HCT116 (cell line): ENCODE data around the gene ATG12. TPM values are rescaled to one million over a fixed set of nuclear protein-coding genes. Genes with fewer than 3 reads are reported as not detected.

Experiments
- ATAC-seq: fragments of 200-7000 bp; cut with Tn5 transposase; 2 replicates; pipeline ENCODE4 v1.9.1; 2020; ENCODE audit warnings: mild to moderate bottlenecking, moderate library complexity
- BruUV-seq: library from RNA; stranded (reverse); fragments of 400-500 nt; replicated peaks from 2 replicates; lab custom pipeline; 2021; lab: Mats Ljungman, UMichigan
- CTCF ChIA-PET: fragments of 300-600 bp; sonication (Branson Sonifier 250); formaldehyde crosslinking; loops from one replicate; lab custom pipeline; 2021; ENCODE audit warnings: antibody characterized with exemption; lab: Charles Lee
- POLR2A ChIA-PET: fragments of 300-600, 350-600 bp; sonication (Branson Sonifier 250); formaldehyde crosslinking; loops from one replicate; lab custom pipeline; 2021; ENCODE audit warnings: antibody characterized with exemption; lab: Charles Lee
- RAD21 ChIA-PET, 2 experiments: fragments of 300-600 bp; sonication (Branson Sonifier 250); formaldehyde crosslinking; loops; one replicate each; lab custom pipeline; 2023; ENCODE audit warnings: low total read pairs in 2 of 2; ENCODE audit not compliant: uncharacterized antibody in 2 of 2, unreplicated experiment in 2 of 2, low non-redundant PET in 1 of 2; lab: Charles Lee
- DNase-seq: peaks from one replicate; pipeline ENCODE4 v3.0.0-alpha.2; 2010; ENCODE audit warnings: low read depth, low spot score
- H2AFZ ChIP-seq: fragments of 200-600 bp; shearing (Covaris generic), sonication (generic); 2 replicates; pipeline ENCODE4 v1.6.1; 2017; ENCODE audit warnings: low read depth, mixed run types, mixed read lengths, antibody characterized with exemption, low read length; ENCODE audit not compliant: poor library complexity, severe bottlenecking
- H3K27ac ChIP-seq: 2 replicates; pipeline ENCODE4 v1.5.1; 2012; ENCODE audit warnings: low read depth, low read length
- H3K27me3 ChIP-seq: fragments of 200-600 bp; sonication (generic); 2 replicates; pipeline ENCODE4 v1.6.1; 2016; ENCODE audit warnings: mixed run types, low read length, mixed read lengths; ENCODE audit not compliant: insufficient read depth
- H3K36me3 ChIP-seq, 2 experiments: fragments of 200-500 bp in 1 of 2; fragments of 200-600 bp in 1 of 2; sonication (Bioruptor generic) in 1 of 2; sonication (generic) in 1 of 2; 2 replicates each; pipeline versions ENCODE4 v1.5.1 to v1.6.1; 2014 to 2016; ENCODE audit warnings: low read length in 2 of 2, inconsistent platforms in 1 of 2, mixed read lengths in 1 of 2, mixed run types in 1 of 2; ENCODE audit not compliant: insufficient read depth in 2 of 2, control insufficient read depth in 1 of 2
- H3K4me1 ChIP-seq, 2 experiments: fragments of 200-600 bp in 1 of 2; sonication (generic) in 1 of 2; 2 replicates each; pipeline versions ENCODE4 v1.5.1 to v1.6.1; 2012 to 2017; ENCODE audit warnings: low read length in 2 of 2, inconsistent platforms in 1 of 2, mild to moderate bottlenecking in 1 of 2, mixed read lengths in 1 of 2, mixed run types in 1 of 2, moderate library complexity in 1 of 2; ENCODE audit not compliant: insufficient read depth in 2 of 2, control insufficient read depth in 1 of 2
- H3K4me2 ChIP-seq: fragments of 200-600 bp; sonication (generic); 2 replicates; pipeline ENCODE4 v1.6.1; 2017; ENCODE audit warnings: mixed run types, low read length, mixed read lengths
- H3K4me3 ChIP-seq, 2 experiments: fragments of 200-600 bp in 1 of 2; sonication (generic) in 1 of 2; replicated peaks in 1 of 2; 2 replicates each; pipeline ENCODE4 v1.5.1; 2011 to 2016; ENCODE audit warnings: low read length in 2 of 2, control low read depth in 1 of 2, low read depth in 1 of 2, mild to moderate bottlenecking in 1 of 2, mixed read lengths in 1 of 2, mixed run types in 1 of 2
- H3K79me2 ChIP-seq: fragments of 200-600 bp; sonication (generic); 2 replicates; pipeline ENCODE4 v1.6.1; 2017; ENCODE audit warnings: mild to moderate bottlenecking, mixed run types, low read length, moderate library complexity, mixed read lengths; ENCODE audit not compliant: insufficient read depth
- H3K9ac ChIP-seq: fragments of 200-600 bp; sonication (generic); 2 replicates; pipeline ENCODE4 v1.6.1; 2016; ENCODE audit warnings: low read length, mixed read lengths
- H3K9me2 ChIP-seq: fragments of 200-600 bp; sonication (generic), shearing (Covaris generic); 2 replicates; pipeline ENCODE4 v1.6.1; 2017; ENCODE audit warnings: mixed run types, mild to moderate bottlenecking, moderate library complexity; ENCODE audit not compliant: insufficient read depth
- H3K9me3 ChIP-seq, 2 experiments: fragments of 200-500 bp in 1 of 2; fragments of 200-600 bp in 1 of 2; sonication (Bioruptor generic) in 1 of 2; sonication (generic) in 1 of 2; 2 replicates each; pipeline ENCODE4 v1.6.1; 2014 to 2017; ENCODE audit warnings: low read length in 2 of 2, mixed read lengths in 2 of 2, inconsistent platforms in 1 of 2, low read depth in 1 of 2, mild to moderate bottlenecking in 1 of 2, mixed run types in 1 of 2, moderate library complexity in 1 of 2; ENCODE audit not compliant: control insufficient read depth in 1 of 2, insufficient read depth in 1 of 2
- H4K20me1 ChIP-seq: fragments of 200-600 bp; sonication (generic), shearing (Covaris generic); 2 replicates; pipeline ENCODE4 v1.6.1; 2017; ENCODE audit warnings: mixed run types, mild to moderate bottlenecking, moderate library complexity; ENCODE audit not compliant: insufficient read depth
- CEBPB ChIP-seq: IDR thresholded peaks from 2 replicates; pipeline ENCODE4 v1.6.1; 2012; ENCODE audit warnings: low read depth
- EGR1 ChIP-seq: IDR thresholded peaks from 2 replicates; pipeline ENCODE4 v1.6.1; 2012; ENCODE audit warnings: low read depth
- EZH2 ChIP-seq: fragments of 200-600 bp; sonication (generic); IDR thresholded peaks from 2 replicates; pipeline ENCODE4 v1.6.1; 2017; ENCODE audit warnings: antibody characterized with exemption, mixed run types
- POLR2AphosphoS5 ChIP-seq: IDR thresholded peaks from 2 replicates; pipeline ENCODE4 v1.6.1; 2011; ENCODE audit warnings: mild to moderate bottlenecking, low read depth, low read length, moderate library complexity
- intact Hi-C: fragments of 100-400 bp; cut with micrococcal nuclease; formaldehyde crosslinking; loops from 2 replicates; pipeline ENCODE4 v1.10.0; 2022
- total RNA-seq: library from RNA; stranded (reverse); gene quantifications from one replicate; pipeline ENCODE4 v1.2.1, GENCODE V29; 2021; ENCODE audit not compliant: unreplicated experiment
- TF ChIP-seq, protein P1 (sequence below): IDR thresholded peaks from 2 replicates; pipeline ENCODE4 v1.6.1; 2012; ENCODE audit warnings: low read depth

Gene ATG12
- total RNA-seq, 1 experiment from 2014 or later, result 270 TPM

DNA sequence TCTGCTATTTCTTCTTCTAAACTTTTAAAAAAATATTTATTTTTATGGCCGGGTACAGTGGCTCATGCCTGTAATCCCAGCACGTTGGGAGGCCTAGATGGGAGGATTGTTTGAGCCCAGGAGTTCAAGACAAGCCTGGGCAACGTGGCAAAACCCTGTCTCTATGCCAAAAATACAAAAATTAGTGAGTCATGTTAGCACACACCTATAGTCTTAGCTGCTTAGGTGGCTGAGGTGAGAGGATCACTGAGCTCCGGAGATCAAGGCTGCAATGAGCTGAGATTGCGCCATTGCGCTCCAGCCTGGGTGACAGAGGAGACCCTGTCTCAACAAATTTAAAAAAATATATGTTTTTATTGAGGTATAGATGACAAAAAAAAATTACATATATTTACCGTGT is 5.9 kb upstream of the ATG12 start:
- RAD21 ChIA-PET, result no interaction called here
- no TSS peak for BruUV-seq
- no peaks in the 10 kb centered on the region for H3K9me3 ChIP-seq
- peak overlapping the region; percentile 25 to 44; a peak in 3 of 4 replicates for H3K4me3 ChIP-seq
- DNase-seq, result peak; percentile 80
- H2AFZ ChIP-seq, result no peak overlapping the region
- POLR2A ChIA-PET, result interaction anchor here (0.8 to 1.5 kb wide), 3 partner anchors 9 to 238 kb away, joined by 3 to 5 read pairs (median 3); partner anchors contain the start of gene COMMD10
- H3K79me2 ChIP-seq, result peaks cover 100% of the 10 kb centered on the region
- peak overlapping the region; percentile 91 for H3K4me2 ChIP-seq
- H3K9me2 ChIP-seq, result no peaks in the 10 kb centered on the region
- H3K36me3 ChIP-seq, result no peaks in the 10 kb centered on the region; a peak in 1 of 4 replicates
- peak; percentile 71 for ATAC-seq
- H3K9ac ChIP-seq, result peak overlapping the region; percentile 70
- H3K4me1 ChIP-seq, result peaks cover 73 to 94% of the 10 kb centered on the region in 2 experiments
- TF ChIP-seq EGR1, result no peak
- TF ChIP-seq POLR2AphosphoS5, result peak; percentile 70
- no peak for TF ChIP-seq CEBPB
- no peak for TF ChIP-seq EZH2
- TF ChIP-seq, protein P1, sequence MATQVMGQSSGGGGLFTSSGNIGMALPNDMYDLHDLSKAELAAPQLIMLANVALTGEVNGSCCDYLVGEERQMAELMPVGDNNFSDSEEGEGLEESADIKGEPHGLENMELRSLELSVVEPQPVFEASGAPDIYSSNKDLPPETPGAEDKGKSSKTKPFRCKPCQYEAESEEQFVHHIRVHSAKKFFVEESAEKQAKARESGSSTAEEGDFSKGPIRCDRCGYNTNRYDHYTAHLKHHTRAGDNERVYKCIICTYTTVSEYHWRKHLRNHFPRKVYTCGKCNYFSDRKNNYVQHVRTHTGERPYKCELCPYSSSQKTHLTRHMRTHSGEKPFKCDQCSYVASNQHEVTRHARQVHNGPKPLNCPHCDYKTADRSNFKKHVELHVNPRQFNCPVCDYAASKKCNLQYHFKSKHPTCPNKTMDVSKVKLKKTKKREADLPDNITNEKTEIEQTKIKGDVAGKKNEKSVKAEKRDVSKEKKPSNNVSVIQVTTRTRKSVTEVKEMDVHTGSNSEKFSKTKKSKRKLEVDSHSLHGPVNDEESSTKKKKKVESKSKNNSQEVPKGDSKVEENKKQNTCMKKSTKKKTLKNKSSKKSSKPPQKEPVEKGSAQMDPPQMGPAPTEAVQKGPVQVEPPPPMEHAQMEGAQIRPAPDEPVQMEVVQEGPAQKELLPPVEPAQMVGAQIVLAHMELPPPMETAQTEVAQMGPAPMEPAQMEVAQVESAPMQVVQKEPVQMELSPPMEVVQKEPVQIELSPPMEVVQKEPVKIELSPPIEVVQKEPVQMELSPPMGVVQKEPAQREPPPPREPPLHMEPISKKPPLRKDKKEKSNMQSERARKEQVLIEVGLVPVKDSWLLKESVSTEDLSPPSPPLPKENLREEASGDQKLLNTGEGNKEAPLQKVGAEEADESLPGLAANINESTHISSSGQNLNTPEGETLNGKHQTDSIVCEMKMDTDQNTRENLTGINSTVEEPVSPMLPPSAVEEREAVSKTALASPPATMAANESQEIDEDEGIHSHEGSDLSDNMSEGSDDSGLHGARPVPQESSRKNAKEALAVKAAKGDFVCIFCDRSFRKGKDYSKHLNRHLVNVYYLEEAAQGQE, result no peak
- TF ChIP-seq, all 23 proteins: peak for 1
- CTCF ChIA-PET, result no interaction called here
- Histone ChIP-seq H4K20me1 (no peaks in the 10 kb centered on the region), H3K27ac (peak overlapping the region; percentile 96), H3K27me3 (no peaks in the 10 kb centered on the region)
- intact Hi-C loops, result loop anchor here (5.0 kb wide), 1 partner anchor 220 kb away; no protein-coding TSS in a partner anchor
